HG03066 (cell line): Measurements from ENCODE around the gene MRPS23.
"Not testable (repeated sequence)": the region's sequence is repeated elsewhere in the genome, so short reads cannot be mapped to it uniquely, and the experiment has no call there.

Experiments used
- ATAC-seq: cut with Tn5 transposase; IDR thresholded peaks from one replicate; pipeline ENCODE4 v1.9.1; 2021; ENCODE audit warnings: low read depth; ENCODE audit not compliant: unreplicated experiment

Gene MRPS23

GRCh38 chr17:57864273-57864672, 14.4 kb upstream of the MRPS23 start:
- ATAC-seq: no peak

GRCh38 chr17:57862694-57863667, 13.1 kb upstream of the MRPS23 start:
- ATAC-seq: no peak

- no peak for ATAC-seq
Observed at GRCh38 chr17:57861790-57862693, 12.2 kb upstream of the MRPS23 start.

- ATAC-seq: no peak
Observed at GRCh38 chr17:57861000-57861789, 11.4 kb upstream of the MRPS23 start.

GRCh38 chr17:57860414-57860999, 10.7 kb upstream of the MRPS23 start:
- no peak for ATAC-seq

- no peak for ATAC-seq
Observed at GRCh38 chr17:57859601-57860413, 10.0 kb upstream of the MRPS23 start.

GRCh38 chr17:57858838-57859237, 9.0 kb upstream of the MRPS23 start:
- ATAC-seq: no peak

GRCh38 chr17:57856792-57857620, 7.2 kb upstream of the MRPS23 start:
- ATAC-seq: no peak

GRCh38 chr17:57855391-57856035, 5.7 kb upstream of the MRPS23 start:
- no peak for ATAC-seq

GRCh38 chr17:57853695-57854094, 3.9 kb upstream of the MRPS23 start:
- no peak for ATAC-seq

GRCh38 chr17:57852955-57853328, 3.1 kb upstream of the MRPS23 start:
- ATAC-seq: no peak

- no peak for ATAC-seq
Observed at GRCh38 chr17:57852092-57852954, 2.5 kb upstream of the MRPS23 start.

- peak; percentile 8 for ATAC-seq
Observed at GRCh38 chr17:57849163-57849873, 526 bp downstream of the MRPS23 start.

- not testable (repeated sequence) for ATAC-seq
Observed at GRCh38 chr17:57846056-57846945, 3.5 kb downstream of the MRPS23 start.

GRCh38 chr17:57842280-57842679, 7.6 kb downstream of the MRPS23 start:
- ATAC-seq: no peak

GRCh38 chr17:57839571-57839923, 10.3 kb downstream of the MRPS23 start:
- no peak for ATAC-seq
